ENCODE measurements around the gene HBS1L.

HBS1L gene

DNA sequence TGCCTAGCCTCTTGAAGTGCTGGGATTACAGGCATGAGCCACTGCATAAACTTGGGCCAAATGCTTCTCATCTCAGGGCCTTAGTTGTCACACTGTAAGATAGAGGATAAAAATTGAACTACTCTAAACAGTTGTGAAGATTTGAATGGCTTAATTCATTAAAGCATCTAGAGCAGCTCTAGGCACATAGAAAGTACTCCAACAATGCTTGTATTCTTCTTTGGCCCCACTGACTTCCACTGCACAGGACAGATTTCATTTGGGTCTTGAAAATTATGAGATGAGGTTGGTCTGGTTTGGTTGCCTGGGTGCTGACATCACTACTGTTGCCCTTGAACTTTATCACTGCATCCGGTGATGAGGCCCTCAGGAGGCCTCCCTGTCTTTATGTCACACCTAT is 10.0 kb upstream of the HBS1L start:
- TF ChIP-seq GATA3 (IDR thresholded peaks at IDR 0.05; ENCODE audit: low read depth, low read length), result no peak

DNA sequence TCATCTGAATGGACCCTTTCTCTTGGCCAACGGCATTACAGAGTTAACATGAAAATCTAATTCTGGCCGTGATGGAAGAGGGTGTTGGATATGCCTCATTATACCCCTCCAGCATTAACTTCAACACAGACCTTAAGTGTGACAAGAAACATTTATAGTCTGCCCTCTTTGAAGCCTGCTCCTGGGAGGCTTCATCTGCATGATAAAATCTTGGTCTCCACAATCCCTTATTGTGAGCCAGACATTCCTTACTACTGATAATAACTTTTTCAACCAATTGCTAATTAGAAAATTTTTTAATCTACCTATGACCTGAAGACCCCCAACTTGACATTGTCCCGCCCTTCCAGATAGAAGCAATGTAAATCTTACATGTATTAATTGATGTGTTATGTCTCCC is 9.3 kb upstream of the HBS1L start:
- TF ChIP-seq GATA3 (IDR thresholded peaks at IDR 0.05; ENCODE audit: low read depth, low read length) (no peak), GATA2 (IDR thresholded peaks at IDR 0.05; ENCODE audit: low read depth, low read length) (no peak)

GRCh38 chr6:135062735-135063134 is 8.1 kb upstream of the HBS1L start:
- TF ChIP-seq GATA2 (IDR thresholded peaks at IDR 0.05; ENCODE audit: low read depth, low read length), result no peak
- TF ChIP-seq GATA3 (IDR thresholded peaks at IDR 0.05; ENCODE audit: low read depth, low read length), result no peak

- TF ChIP-seq GATA3 (IDR thresholded peaks at IDR 0.05; ENCODE audit: low read depth, low read length) (no peak), GATA2 (IDR thresholded peaks at IDR 0.05; ENCODE audit: low read depth, low read length) (no peak)
These were observed 5.5 kb upstream of the HBS1L start for GRCh38 chr6:135060076-135060475.

GRCh38 chr6:135056632-135057031 is 2.0 kb upstream of the HBS1L start:
- TF ChIP-seq GATA2 (IDR thresholded peaks at IDR 0.05; ENCODE audit: low read depth, low read length) (no peak), GATA3 (IDR thresholded peaks at IDR 0.05; ENCODE audit: low read depth, low read length) (no peak)

- no peak for TF ChIP-seq GATA2 (IDR thresholded peaks at IDR 0.05; ENCODE audit: low read depth, low read length)
- no peak for TF ChIP-seq GATA3 (IDR thresholded peaks at IDR 0.05; ENCODE audit: low read depth, low read length)
These were observed 425 bp downstream of the HBS1L start for GRCh38 chr6:135054226-135054568.

- TF ChIP-seq GATA3 (IDR thresholded peaks at IDR 0.05; ENCODE audit: low read depth, low read length), result no peak
These were observed 1.2 kb downstream of the HBS1L start for GRCh38 chr6:135053406-135053805.

- no peak for TF ChIP-seq GATA3 (IDR thresholded peaks at IDR 0.05; ENCODE audit: low read depth, low read length)
- no peak for TF ChIP-seq GATA2 (IDR thresholded peaks at IDR 0.05; ENCODE audit: low read depth, low read length)
These were observed 1.7 kb downstream of the HBS1L start for GRCh38 chr6:135052939-135053338.

- TF ChIP-seq GATA3 (IDR thresholded peaks at IDR 0.05; ENCODE audit: low read depth, low read length) (no peak), GATA2 (IDR thresholded peaks at IDR 0.05; ENCODE audit: low read depth, low read length) (no peak)
These were observed 5.7 kb downstream of the HBS1L start for GRCh38 chr6:135048915-135049314.

- TF ChIP-seq GATA3 (IDR thresholded peaks at IDR 0.05; ENCODE audit: low read depth, low read length), result no peak
- TF ChIP-seq GATA2 (IDR thresholded peaks at IDR 0.05; ENCODE audit: low read depth, low read length), result no peak
These were observed 7.3 kb downstream of the HBS1L start for GRCh38 chr6:135047336-135047735.

- TF ChIP-seq GATA3 (IDR thresholded peaks at IDR 0.05; ENCODE audit: low read depth, low read length) (no peak), GATA2 (IDR thresholded peaks at IDR 0.05; ENCODE audit: low read depth, low read length) (no peak)
These were observed 7.7 kb downstream of the HBS1L start for GRCh38 chr6:135046912-135047311.

GRCh38 chr6:135044639-135045038 is 10.0 kb downstream of the HBS1L start:
- no peak for TF ChIP-seq GATA3 (IDR thresholded peaks at IDR 0.05; ENCODE audit: low read depth, low read length)
- TF ChIP-seq GATA2 (IDR thresholded peaks at IDR 0.05; ENCODE audit: low read depth, low read length), result no peak

DNA sequence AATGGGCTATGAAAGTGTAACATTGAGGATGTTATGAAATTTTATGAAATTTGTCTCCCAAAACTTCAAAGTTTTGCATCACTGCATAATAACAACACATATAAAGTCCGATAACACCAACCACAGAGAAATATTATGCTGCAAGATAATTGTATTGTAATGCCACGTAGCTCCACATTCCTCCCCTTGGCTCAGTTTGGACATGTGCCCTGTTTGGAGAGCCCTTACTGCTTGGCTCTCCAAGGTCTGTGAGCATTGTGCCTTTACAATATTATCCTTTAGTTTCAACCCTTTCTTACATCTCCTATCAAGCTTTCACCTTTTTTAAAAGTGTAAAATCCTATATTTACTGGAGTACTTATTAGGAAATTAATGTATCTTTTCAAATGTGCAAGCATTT is 10.8 kb downstream of the HBS1L start:
- TF ChIP-seq GATA3 (IDR thresholded peaks at IDR 0.05; ENCODE audit: low read depth, low read length) (no peak), GATA2 (IDR thresholded peaks at IDR 0.05; ENCODE audit: low read depth, low read length) (no peak)

- TF ChIP-seq GATA2 (IDR thresholded peaks at IDR 0.05; ENCODE audit: low read depth, low read length) (no peak), GATA3 (IDR thresholded peaks at IDR 0.05; ENCODE audit: low read depth, low read length) (no peak)
These were observed 11.3 kb downstream of the HBS1L start for GRCh38 chr6:135043364-135043763.

DNA sequence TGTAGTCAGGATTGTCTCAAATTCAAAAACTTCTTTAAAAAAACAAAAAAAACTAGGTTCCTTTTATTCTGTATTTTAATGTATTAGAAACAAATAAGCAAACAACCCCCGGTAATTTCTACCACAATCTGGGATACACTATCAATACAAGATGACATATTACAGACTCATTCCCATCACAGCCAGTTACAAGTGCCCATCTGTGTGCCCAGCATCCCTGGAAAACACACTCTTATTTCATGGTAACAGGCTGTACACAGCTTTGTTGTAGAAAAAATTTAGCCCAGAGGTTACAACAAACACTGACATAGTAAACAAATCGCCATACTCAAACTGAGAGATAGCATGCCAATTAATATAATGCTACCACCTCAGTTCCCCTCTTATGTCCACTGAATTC is 16.3 kb downstream of the HBS1L start:
- no peak for TF ChIP-seq GATA2 (IDR thresholded peaks at IDR 0.05; ENCODE audit: low read depth, low read length)
- TF ChIP-seq GATA3 (IDR thresholded peaks at IDR 0.05; ENCODE audit: low read depth, low read length), result no peak

DNA sequence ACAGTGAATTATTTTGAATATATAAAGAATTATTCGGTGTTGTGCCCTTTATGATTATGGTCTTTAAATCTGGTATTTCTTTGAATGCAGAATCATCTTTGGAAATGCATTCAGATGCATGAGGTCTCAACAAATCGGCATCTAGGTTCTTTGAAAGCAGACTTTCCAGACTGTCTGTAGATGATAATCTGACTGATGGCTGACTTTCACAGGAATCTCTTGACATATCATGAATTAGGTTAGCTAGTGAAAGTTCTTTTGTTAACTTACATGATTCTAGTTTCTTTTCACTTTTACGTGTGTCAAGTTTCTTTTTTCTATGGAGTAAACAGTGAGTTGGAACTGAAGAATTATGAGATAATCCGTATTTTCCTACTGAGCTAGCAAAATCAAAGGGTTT is 17.1 kb downstream of the HBS1L start:
- no peak for TF ChIP-seq GATA2 (IDR thresholded peaks at IDR 0.05; ENCODE audit: low read depth, low read length)
- TF ChIP-seq GATA3 (IDR thresholded peaks at IDR 0.05; ENCODE audit: low read depth, low read length), result no peak
